ENCODE results near the gene CLIC5.

CLIC5 gene

DNA sequence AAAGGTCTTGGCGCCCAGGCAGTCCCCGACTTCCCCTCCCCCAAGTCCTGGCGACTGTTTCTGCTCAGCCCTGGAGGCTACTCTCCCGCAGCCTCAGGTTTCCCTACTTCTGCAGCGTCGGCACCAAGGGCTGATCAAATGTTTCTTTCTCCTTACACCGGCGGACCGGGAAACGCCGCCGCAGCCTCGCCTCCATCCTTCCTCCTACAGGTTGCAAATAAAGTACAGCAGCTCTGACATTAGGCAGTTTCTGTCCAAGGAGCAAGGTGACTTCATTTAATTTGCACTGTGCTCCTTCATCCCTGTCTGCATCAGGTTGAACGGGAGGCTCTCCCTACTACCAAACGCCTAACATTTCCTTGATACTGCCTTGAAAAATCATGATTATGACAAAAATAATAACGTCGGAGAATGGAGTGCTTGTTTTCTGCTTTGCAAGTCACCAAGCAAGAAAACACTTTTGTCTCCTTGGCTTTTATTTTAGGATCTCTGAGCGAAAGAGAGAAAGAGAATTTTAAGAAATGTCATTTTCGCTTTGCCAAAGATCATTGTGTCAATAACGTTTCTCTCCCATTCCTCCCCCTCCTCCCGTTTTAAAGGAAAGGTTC, 1.0 kb downstream of the CLIC5 start:
- H3K4me2 ChIP-seq (ENCODE audit: low read depth, low read length, poor library complexity, severe bottlenecking) = no peak overlapping the region
- H3K9ac ChIP-seq (ENCODE audit: low read depth, low read length, poor library complexity, severe bottlenecking) = no peak overlapping the region
- no peaks in the 10 kb centered on the region for H3K79me2 ChIP-seq (ENCODE audit: insufficient read depth, low read length)
- H3K4me3 ChIP-seq (ENCODE audit: low read length, poor library complexity, severe bottlenecking) = no peak overlapping the region
- H3K36me3 ChIP-seq (ENCODE audit: insufficient read depth, low read length) = no peaks in the 10 kb centered on the region
- no peaks in the 10 kb centered on the region for H3K9me3 ChIP-seq (ENCODE audit: insufficient read depth, low read depth, low read length)
- H4K20me1 ChIP-seq (ENCODE audit: insufficient read depth, low read length, poor library complexity, severe bottlenecking) = no peaks in the 10 kb centered on the region
- peaks cover 10% of the 10 kb centered on the region for H3K4me1 ChIP-seq (ENCODE audit: insufficient read depth, low read length, poor library complexity, severe bottlenecking)
- no peaks in the 10 kb centered on the region for H3K9me2 ChIP-seq (replicated peaks; ENCODE audit: low read depth, low read length)
- no peak for TF ChIP-seq EZH2phosphoT487 (IDR thresholded peaks at IDR 0.05; ENCODE audit: borderline replicate concordance)
- TF ChIP-seq, protein P1, sequence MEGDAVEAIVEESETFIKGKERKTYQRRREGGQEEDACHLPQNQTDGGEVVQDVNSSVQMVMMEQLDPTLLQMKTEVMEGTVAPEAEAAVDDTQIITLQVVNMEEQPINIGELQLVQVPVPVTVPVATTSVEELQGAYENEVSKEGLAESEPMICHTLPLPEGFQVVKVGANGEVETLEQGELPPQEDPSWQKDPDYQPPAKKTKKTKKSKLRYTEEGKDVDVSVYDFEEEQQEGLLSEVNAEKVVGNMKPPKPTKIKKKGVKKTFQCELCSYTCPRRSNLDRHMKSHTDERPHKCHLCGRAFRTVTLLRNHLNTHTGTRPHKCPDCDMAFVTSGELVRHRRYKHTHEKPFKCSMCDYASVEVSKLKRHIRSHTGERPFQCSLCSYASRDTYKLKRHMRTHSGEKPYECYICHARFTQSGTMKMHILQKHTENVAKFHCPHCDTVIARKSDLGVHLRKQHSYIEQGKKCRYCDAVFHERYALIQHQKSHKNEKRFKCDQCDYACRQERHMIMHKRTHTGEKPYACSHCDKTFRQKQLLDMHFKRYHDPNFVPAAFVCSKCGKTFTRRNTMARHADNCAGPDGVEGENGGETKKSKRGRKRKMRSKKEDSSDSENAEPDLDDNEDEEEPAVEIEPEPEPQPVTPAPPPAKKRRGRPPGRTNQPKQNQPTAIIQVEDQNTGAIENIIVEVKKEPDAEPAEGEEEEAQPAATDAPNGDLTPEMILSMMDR (conservative IDR thresholded peaks at IDR 0.05; ENCODE audit: low read length) = no peak
- no peak overlapping the region for H2AFZ ChIP-seq (ENCODE audit: low read length)
- no peaks in the 10 kb centered on the region for H3K27me3 ChIP-seq (ENCODE audit: insufficient read depth, low read length, poor library complexity, severe bottlenecking)
- no peaks in the 10 kb centered on the region for H3F3A ChIP-seq (ENCODE audit: low read depth)

DNA sequence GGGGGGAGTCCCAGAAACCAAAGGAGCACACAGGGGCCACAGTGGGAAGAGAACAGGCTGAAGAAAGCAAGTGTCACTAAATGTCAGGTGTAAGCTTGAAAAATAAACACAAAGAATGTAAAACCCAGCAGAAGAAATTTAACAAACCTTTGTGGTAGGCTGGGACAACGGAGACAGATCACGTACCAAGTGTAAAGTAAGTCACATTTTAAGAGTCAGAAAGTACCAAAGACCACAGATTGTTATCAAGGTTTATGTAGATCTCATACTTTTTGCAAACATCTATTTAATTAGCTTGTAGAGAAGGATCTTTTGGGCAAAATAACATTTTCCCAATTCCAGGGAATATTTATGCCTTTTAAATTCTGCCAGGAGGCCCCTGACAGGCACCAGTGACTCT, 1.6 kb downstream of the CLIC5 start:
- H3K9me2 ChIP-seq (replicated peaks; ENCODE audit: low read depth, low read length) = no peaks in the 10 kb centered on the region
- no peak overlapping the region for H3K4me3 ChIP-seq (ENCODE audit: low read length, poor library complexity, severe bottlenecking)
- no peak overlapping the region for H3K4me2 ChIP-seq (ENCODE audit: low read depth, low read length, poor library complexity, severe bottlenecking)
- no peaks in the 10 kb centered on the region for H3K27me3 ChIP-seq (ENCODE audit: insufficient read depth, low read length, poor library complexity, severe bottlenecking)
- H3K9me3 ChIP-seq (ENCODE audit: insufficient read depth, low read depth, low read length) = no peaks in the 10 kb centered on the region
- no peaks in the 10 kb centered on the region for H4K20me1 ChIP-seq (ENCODE audit: insufficient read depth, low read length, poor library complexity, severe bottlenecking)
- no peaks in the 10 kb centered on the region for H3F3A ChIP-seq (ENCODE audit: low read depth)
- no peaks in the 10 kb centered on the region for H3K79me2 ChIP-seq (ENCODE audit: insufficient read depth, low read length)
- H3K4me1 ChIP-seq (ENCODE audit: insufficient read depth, low read length, poor library complexity, severe bottlenecking) = peaks cover 10% of the 10 kb centered on the region
- no peaks in the 10 kb centered on the region for H3K36me3 ChIP-seq (ENCODE audit: insufficient read depth, low read length)
- H3K9ac ChIP-seq (ENCODE audit: low read depth, low read length, poor library complexity, severe bottlenecking) = no peak overlapping the region
- TF ChIP-seq EZH2phosphoT487 (IDR thresholded peaks at IDR 0.05; ENCODE audit: borderline replicate concordance) = no peak
- TF ChIP-seq, protein P1 (conservative IDR thresholded peaks at IDR 0.05; ENCODE audit: low read length) = no peak
- no peak overlapping the region for H2AFZ ChIP-seq (ENCODE audit: low read length)

DNA sequence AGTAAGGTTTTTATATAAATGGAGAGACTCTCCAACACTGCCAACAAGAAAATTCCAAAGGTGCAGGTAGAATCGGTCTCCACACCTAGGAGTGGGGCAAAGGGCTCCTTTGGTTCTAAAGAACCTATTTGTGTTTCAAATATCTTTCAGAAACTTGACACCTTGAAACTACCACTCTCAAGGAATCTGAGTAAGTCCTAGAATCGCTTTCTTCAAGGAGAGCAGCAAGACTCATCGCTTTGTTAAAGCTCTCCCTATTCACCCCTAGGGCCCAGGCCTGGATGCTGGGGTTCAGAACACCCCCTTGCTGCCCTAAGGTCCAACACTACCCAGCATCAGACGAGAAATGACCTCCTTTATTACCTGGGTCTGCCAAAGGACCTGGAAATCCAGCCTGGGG, 2.0 kb downstream of the CLIC5 start:
- no peak overlapping the region for H3K4me2 ChIP-seq (ENCODE audit: low read depth, low read length, poor library complexity, severe bottlenecking)
- no peaks in the 10 kb centered on the region for H3K27me3 ChIP-seq (ENCODE audit: insufficient read depth, low read length, poor library complexity, severe bottlenecking)
- no peaks in the 10 kb centered on the region for H3K79me2 ChIP-seq (ENCODE audit: insufficient read depth, low read length)
- H3K9me2 ChIP-seq (replicated peaks; ENCODE audit: low read depth, low read length) = no peaks in the 10 kb centered on the region
- H3K9ac ChIP-seq (ENCODE audit: low read depth, low read length, poor library complexity, severe bottlenecking) = no peak overlapping the region
- H3K9me3 ChIP-seq (ENCODE audit: insufficient read depth, low read depth, low read length) = no peaks in the 10 kb centered on the region
- H4K20me1 ChIP-seq (ENCODE audit: insufficient read depth, low read length, poor library complexity, severe bottlenecking) = no peaks in the 10 kb centered on the region
- H2AFZ ChIP-seq (ENCODE audit: low read length) = no peak overlapping the region
- TF ChIP-seq EZH2phosphoT487 (IDR thresholded peaks at IDR 0.05; ENCODE audit: borderline replicate concordance) = no peak
- TF ChIP-seq, protein P1 (conservative IDR thresholded peaks at IDR 0.05; ENCODE audit: low read length) = no peak
- no peaks in the 10 kb centered on the region for H3K36me3 ChIP-seq (ENCODE audit: insufficient read depth, low read length)
- H3K4me3 ChIP-seq (ENCODE audit: low read length, poor library complexity, severe bottlenecking) = no peak overlapping the region
- peaks cover 10% of the 10 kb centered on the region for H3K4me1 ChIP-seq (ENCODE audit: insufficient read depth, low read length, poor library complexity, severe bottlenecking)
- H3F3A ChIP-seq (ENCODE audit: low read depth) = no peaks in the 10 kb centered on the region
